ENCODE data around the gene GNB3. TPM values are rescaled to one million over a fixed set of nuclear protein-coding genes. Genes with fewer than 3 reads are reported as not detected.
"Not testable (repeated sequence)": the region's sequence is repeated elsewhere in the genome, so short reads cannot be mapped to it uniquely, and the experiment has no call there.

GNB3 gene
- total and polyA plus RNA-seq, 2 of the 4 experiments (the other 2 are of a cell fraction) = 0.72 to 20.5 TPM

- H2AFZ ChIP-seq (replicated peaks; ENCODE audit: low read length, poor library complexity); H3K27me3 ChIP-seq (ENCODE audit: control insufficient read depth, insufficient read depth, low read length); H3K4me2 ChIP-seq (ENCODE audit: low read depth, low read length); H2AK9ac ChIP-seq (replicated peaks; ENCODE audit: low read depth, low read length, poor library complexity); H2AK5ac ChIP-seq (ENCODE audit: low read depth, low read length); H3K56ac ChIP-seq (ENCODE audit: extremely low read depth, insufficient read depth, low read length); H3K14ac ChIP-seq (replicated peaks; ENCODE audit: low read depth, low read length); H4K91ac ChIP-seq (ENCODE audit: insufficient read depth, low read depth, low read length); H2BK120ac ChIP-seq (ENCODE audit: low read depth, low read length); H3K18ac ChIP-seq (ENCODE audit: low read depth, low read length); H3K9ac ChIP-seq (ENCODE audit: low read depth, low read length); H3K4ac ChIP-seq (ENCODE audit: low read depth, low read length); H3K27ac ChIP-seq (ENCODE audit: insufficient read depth, low read length); H4K5ac ChIP-seq (ENCODE audit: low read depth, low read length); H4K8ac ChIP-seq (ENCODE audit: low read depth in 2 of 2, low read length in 2 of 2); H2BK15ac ChIP-seq (ENCODE audit: low read depth, low read length); H2BK20ac ChIP-seq (ENCODE audit: low read depth, low read length); POLR2A ChIA-PET (ENCODE audit: unreplicated experiment); DNase-seq; H3K23ac ChIP-seq (ENCODE audit: low read depth, low read length); H3K9me3 ChIP-seq (ENCODE audit: control insufficient read depth, insufficient read depth, low read length); ATAC-seq (ENCODE audit: low read depth); dilution Hi-C loops (cut with HindIII; ENCODE audit: low sequenced_read_pairs, unreplicated experiment); CTCF ChIA-PET; H3K9me1 ChIP-seq (ENCODE audit: insufficient read depth, low read length); H2BK5ac ChIP-seq (ENCODE audit: low read depth, low read length, poor library complexity, severe bottlenecking); H3K4me3 ChIP-seq (ENCODE audit: insufficient read depth, low read depth, low read length); BruUV-seq (replicated peaks): not testable (repeated sequence)
- in situ Hi-C loops (cut with MboI; ENCODE audit: low sequenced_read_pairs) = loop anchor here (5.0 kb wide), 1 partner anchor 97 kb away; no protein-coding TSS in a partner anchor
- WGBS, 2 experiments (ENCODE audit: extremely low coverage in 2 of 2, insufficient read length in 1 of 2) = 100% methylated on average over 3 of the region's 5 CpGs; no CpG with 5 or more reads in 1 of the 2 experiments
- H3K79me1 ChIP-seq (ENCODE audit: low read depth in 1 of 2, low read length in 2 of 2) = peaks cover 6 to 33% of the 10 kb centered on the region in 2 experiments
- H3K36me3 ChIP-seq (ENCODE audit: control insufficient read depth, insufficient read depth, low read length) = peaks cover 59% of the 10 kb centered on the region
- intact Hi-C loops (cut with micrococcal nuclease) = loop anchor here (5.0 kb wide), 1 partner anchor 772 kb away; no protein-coding TSS in a partner anchor
- H4K20me1 ChIP-seq (ENCODE audit: insufficient read depth, low read length) = peaks cover 28% of the 10 kb centered on the region
- peaks cover 14% of the 10 kb centered on the region for H3K4me1 ChIP-seq (ENCODE audit: control insufficient read depth, insufficient read depth, low read length)
Measured at GRCh38 chr12:6865307-6865706, 24.6 kb downstream of the GNB3 start.
